K562 (cell line): Measurements from ENCODE around the gene ARHGAP26.

Experiments
- CBX2 ChIP-seq: fragments of 200-600 bp; sonication (generic); IDR thresholded peaks from one replicate; pipeline ENCODE4 v1.6.1; 2012; ENCODE audit warnings: mild to moderate bottlenecking, low read length, inconsistent platforms; ENCODE audit not compliant: insufficient read depth, poor library complexity, severe bottlenecking
- KDM4B ChIP-seq, 2 experiments: fragments of 450-650 bp in 1 of 2; sonication (generic) in 1 of 2; IDR thresholded peaks; 2 replicates each; pipeline ENCODE4 v1.6.1; 2016 to 2017; ENCODE audit warnings: borderline replicate concordance in 2 of 2, antibody characterized with exemption in 1 of 2, low read depth in 1 of 2, mild to moderate bottlenecking in 1 of 2
- SREBF2 ChIP-seq: sonication (generic); formaldehyde crosslinking; IDR thresholded peaks from 2 replicates; pipeline ENCODE4 v1.4.0; 2020; ENCODE audit warnings: mild to moderate bottlenecking, missing genetic modification reagents

DNA sequence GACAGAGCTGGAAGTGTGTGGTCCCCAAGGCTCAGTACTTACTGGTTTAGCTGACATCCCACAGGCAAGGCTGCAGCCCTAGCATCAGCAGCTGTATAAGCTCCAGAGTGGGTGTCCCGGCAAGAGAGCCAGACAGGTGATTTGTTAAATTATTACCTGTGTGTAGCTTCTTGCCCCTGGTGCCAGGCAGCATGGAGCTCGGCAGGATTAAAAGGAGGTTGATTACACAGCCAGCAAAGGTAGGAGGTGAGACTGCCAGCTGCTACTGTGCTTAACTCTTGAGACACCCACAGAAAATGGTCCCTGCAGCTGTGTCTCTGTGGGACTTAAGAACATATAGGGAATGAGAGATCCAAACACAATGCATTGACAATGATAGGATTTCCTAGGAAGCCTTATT is 54.2 kb downstream of the ARHGAP26 start:
- TF ChIP-seq SREBF2 (CRISPR knock-in tag) (no peak), CBX2 (no peak), KDM4B (IDR thresholded peaks at IDR 0.05; ENCODE audit: borderline replicate concordance in 2 of 2, low read depth in 1 of 2) (no peak)
